Measurements from ENCODE around the gene GRIK4. TPM values are rescaled to one million over a fixed set of nuclear protein-coding genes. Genes with fewer than 3 reads are reported as not detected.
A peak's percentile ranks its signal among the peaks of the same experiment; 100 is the strongest.

The GRIK4 gene
- total RNA-seq, 2 donors from 2014 or later: 0.05 to 1.7 TPM

GRCh38 chr11:120740380-120740779 is 228.8 kb downstream of the GRIK4 start:
- Histone ChIP-seq H3K27ac (no peak overlapping the region), H3K27me3 (replicated peaks; ENCODE audit: insufficient read depth) (no peaks in the 10 kb centered on the region), H3K9me3 (no peaks in the 10 kb centered on the region), H3K4me3 (no peak overlapping the region), H3K36me3 (no peaks in the 10 kb centered on the region), H3K4me1 (replicated peaks) (no peaks in the 10 kb centered on the region)
- no peak for DNase-seq (ENCODE audit: low spot score)
- TF ChIP-seq CTCF (IDR thresholded peaks at IDR 0.05): no peak
- intact Hi-C loops (cut with DNase I): no loop called here
- 78% methylated on average over 3 of the region's 3 CpGs for WGBS

GRCh38 chr11:120744016-120744994 is 232.8 kb downstream of the GRIK4 start:
- WGBS: 82% methylated on average over 14 of the region's 14 CpGs
- Histone ChIP-seq H3K4me3 (no peak overlapping the region), H3K9me3 (no peaks in the 10 kb centered on the region), H3K36me3 (no peaks in the 10 kb centered on the region), H3K27ac (no peak overlapping the region), H3K4me1 (replicated peaks) (no peaks in the 10 kb centered on the region), H3K27me3 (replicated peaks; ENCODE audit: insufficient read depth) (peaks cover 2% of the 10 kb centered on the region)
- intact Hi-C loops (cut with DNase I): no loop called here
- TF ChIP-seq CTCF (IDR thresholded peaks at IDR 0.05) (no peak), POLR2AphosphoS5 (IDR thresholded peaks at IDR 0.05) (no peak), POLR2A (IDR thresholded peaks at IDR 0.05) (no peak)
- no peak for DNase-seq (ENCODE audit: low spot score)

GRCh38 chr11:120746376-120746775 is 234.8 kb downstream of the GRIK4 start:
- Histone ChIP-seq H3K27ac (no peak overlapping the region), H3K27me3 (replicated peaks; ENCODE audit: insufficient read depth) (peaks cover 2% of the 10 kb centered on the region), H3K36me3 (no peaks in the 10 kb centered on the region), H3K4me1 (replicated peaks) (no peaks in the 10 kb centered on the region), H3K4me3 (no peak overlapping the region), H3K9me3 (no peaks in the 10 kb centered on the region)
- 68% methylated on average over 3 of the region's 3 CpGs for WGBS
- intact Hi-C loops (cut with DNase I): no loop called here
- TF ChIP-seq POLR2AphosphoS5 (IDR thresholded peaks at IDR 0.05) (no peak), POLR2A (IDR thresholded peaks at IDR 0.05) (no peak), CTCF (IDR thresholded peaks at IDR 0.05) (no peak)
- DNase-seq (ENCODE audit: low spot score): no peak

GRCh38 chr11:120746836-120747609 is 235.5 kb downstream of the GRIK4 start:
- peaks cover 2% of the 10 kb centered on the region for H3K27me3 ChIP-seq (replicated peaks; ENCODE audit: insufficient read depth)
- WGBS: 36% methylated on average over 12 of the region's 12 CpGs
- intact Hi-C loops (cut with DNase I): no loop called here
- no peaks in the 10 kb centered on the region for H3K36me3 ChIP-seq
- no peaks in the 10 kb centered on the region for H3K4me1 ChIP-seq (replicated peaks)
- no peak overlapping the region for H3K4me3 ChIP-seq
- DNase-seq (ENCODE audit: low spot score): peak; percentile 84
- TF ChIP-seq POLR2A (IDR thresholded peaks at IDR 0.05): no peak
- TF ChIP-seq CTCF (IDR thresholded peaks at IDR 0.05): no peak
- TF ChIP-seq POLR2AphosphoS5 (IDR thresholded peaks at IDR 0.05): peak; percentile 65
- H3K9me3 ChIP-seq: no peaks in the 10 kb centered on the region
- H3K27ac ChIP-seq: no peak overlapping the region
